Measurements from ENCODE around the gene TAS2R46.

DNA sequence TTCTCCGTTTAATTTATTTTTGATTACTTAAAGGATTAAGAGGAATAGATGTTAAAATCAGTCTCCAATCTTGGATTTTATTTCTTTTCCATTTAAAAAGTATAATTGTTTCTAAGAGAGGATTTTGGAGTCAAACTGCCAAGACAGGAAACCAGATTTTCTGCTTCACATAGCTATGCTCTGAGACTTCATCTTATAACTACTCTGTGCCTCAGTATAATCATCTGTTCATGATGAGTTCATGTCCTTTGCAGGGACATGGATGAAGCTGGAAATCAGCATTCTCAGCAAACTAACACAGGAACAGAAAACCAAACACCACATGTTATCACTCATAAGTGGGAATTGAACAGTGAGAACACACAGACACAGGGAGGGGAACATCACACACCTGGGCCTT is 21.9 kb downstream of the TAS2R46 start:
- no peak for TF ChIP-seq EZH2phosphoT487 (IDR thresholded peaks at IDR 0.05; ENCODE audit: low read depth)
- TF ChIP-seq, protein P1, sequence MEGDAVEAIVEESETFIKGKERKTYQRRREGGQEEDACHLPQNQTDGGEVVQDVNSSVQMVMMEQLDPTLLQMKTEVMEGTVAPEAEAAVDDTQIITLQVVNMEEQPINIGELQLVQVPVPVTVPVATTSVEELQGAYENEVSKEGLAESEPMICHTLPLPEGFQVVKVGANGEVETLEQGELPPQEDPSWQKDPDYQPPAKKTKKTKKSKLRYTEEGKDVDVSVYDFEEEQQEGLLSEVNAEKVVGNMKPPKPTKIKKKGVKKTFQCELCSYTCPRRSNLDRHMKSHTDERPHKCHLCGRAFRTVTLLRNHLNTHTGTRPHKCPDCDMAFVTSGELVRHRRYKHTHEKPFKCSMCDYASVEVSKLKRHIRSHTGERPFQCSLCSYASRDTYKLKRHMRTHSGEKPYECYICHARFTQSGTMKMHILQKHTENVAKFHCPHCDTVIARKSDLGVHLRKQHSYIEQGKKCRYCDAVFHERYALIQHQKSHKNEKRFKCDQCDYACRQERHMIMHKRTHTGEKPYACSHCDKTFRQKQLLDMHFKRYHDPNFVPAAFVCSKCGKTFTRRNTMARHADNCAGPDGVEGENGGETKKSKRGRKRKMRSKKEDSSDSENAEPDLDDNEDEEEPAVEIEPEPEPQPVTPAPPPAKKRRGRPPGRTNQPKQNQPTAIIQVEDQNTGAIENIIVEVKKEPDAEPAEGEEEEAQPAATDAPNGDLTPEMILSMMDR (IDR thresholded peaks at IDR 0.05; ENCODE audit: low read depth, low read length), result no peak
